ENCODE results near the gene BRD2. TPM values are rescaled to one million over a fixed set of nuclear protein-coding genes. Genes with fewer than 3 reads are reported as not detected.

The BRD2 gene
- total RNA-seq, 2 experiments from 2014 or later: 298 to 335 TPM

- H3K27ac Mint-ChIP-seq: no peak overlapping the region
- no peaks in the 10 kb centered on the region for H3K36me3 Mint-ChIP-seq
- H3K4me1 Mint-ChIP-seq: peaks cover 8% of the 10 kb centered on the region
- H3K9me3 Mint-ChIP-seq: no peaks in the 10 kb centered on the region
- H3K4me3 Mint-ChIP-seq: no peak overlapping the region
- H3K27me3 Mint-ChIP-seq: peaks cover 16% of the 10 kb centered on the region
- no peak for DNase-seq
Measured at GRCh38 chr6:33017694-33018353, 49.4 kb downstream of the BRD2 start.

- Mint-ChIP-seq H3K9me3 (no peaks in the 10 kb centered on the region), H3K4me3 (no peak overlapping the region), H3K36me3 (no peaks in the 10 kb centered on the region), H3K27ac (no peak overlapping the region), H3K4me1 (peaks cover 8% of the 10 kb centered on the region), H3K27me3 (peaks cover 16% of the 10 kb centered on the region)
- DNase-seq: no peak
Measured at GRCh38 chr6:33018418-33018817, 50.0 kb downstream of the BRD2 start.

- no peaks in the 10 kb centered on the region for H3K9me3 Mint-ChIP-seq
- H3K27me3 Mint-ChIP-seq: peaks cover 16% of the 10 kb centered on the region
- H3K27ac Mint-ChIP-seq: peak overlapping the region; percentile 18
- no peaks in the 10 kb centered on the region for H3K36me3 Mint-ChIP-seq
- H3K4me1 Mint-ChIP-seq: peaks cover 8% of the 10 kb centered on the region
- H3K4me3 Mint-ChIP-seq: no peak overlapping the region
- DNase-seq: no peak
Measured at GRCh38 chr6:33018904-33019303, 50.5 kb downstream of the BRD2 start.

- Mint-ChIP-seq H3K9me3 (no peaks in the 10 kb centered on the region), H3K36me3 (no peaks in the 10 kb centered on the region), H3K4me1 (peaks cover 8% of the 10 kb centered on the region), H3K4me3 (no peak overlapping the region), H3K27ac (peak overlapping the region; percentile 18), H3K27me3 (peaks cover 16% of the 10 kb centered on the region)
- no peak for DNase-seq
Measured at GRCh38 chr6:33019372-33019771, 51.0 kb downstream of the BRD2 start.

GRCh38 chr6:33021917-33022316 lies 53.5 kb downstream of the BRD2 start:
- Mint-ChIP-seq H3K4me1 (peaks cover 6% of the 10 kb centered on the region), H3K27me3 (peaks cover 25% of the 10 kb centered on the region), H3K9me3 (no peaks in the 10 kb centered on the region), H3K27ac (no peak overlapping the region), H3K36me3 (no peaks in the 10 kb centered on the region), H3K4me3 (no peak overlapping the region)
- no peak for DNase-seq

- H3K9me3 Mint-ChIP-seq: no peaks in the 10 kb centered on the region
- DNase-seq: no peak
- H3K27me3 Mint-ChIP-seq: peaks cover 23% of the 10 kb centered on the region
- H3K36me3 Mint-ChIP-seq: no peaks in the 10 kb centered on the region
- no peak overlapping the region for H3K27ac Mint-ChIP-seq
- H3K4me1 Mint-ChIP-seq: peaks cover 7% of the 10 kb centered on the region
- no peak overlapping the region for H3K4me3 Mint-ChIP-seq
Measured at GRCh38 chr6:33023536-33023935, 55.1 kb downstream of the BRD2 start.

- H3K27me3 Mint-ChIP-seq: peaks cover 28% of the 10 kb centered on the region
- H3K4me1 Mint-ChIP-seq: peaks cover 13% of the 10 kb centered on the region
- no peaks in the 10 kb centered on the region for H3K36me3 Mint-ChIP-seq
- H3K27ac Mint-ChIP-seq: no peak overlapping the region
- no peak overlapping the region for H3K4me3 Mint-ChIP-seq
- DNase-seq: no peak
- no peaks in the 10 kb centered on the region for H3K9me3 Mint-ChIP-seq
Measured at GRCh38 chr6:33024521-33024920, 56.1 kb downstream of the BRD2 start.

- peaks cover 48% of the 10 kb centered on the region for H3K27me3 Mint-ChIP-seq
Measured at GRCh38 chr6:33028220-33028849, 59.9 kb downstream of the BRD2 start.

GRCh38 chr6:33029328-33030184 lies 61.2 kb downstream of the BRD2 start:
- Mint-ChIP-seq H3K27me3 (peaks cover 56% of the 10 kb centered on the region), H3K4me1 (peaks cover 14% of the 10 kb centered on the region), H3K9me3 (peaks cover 3% of the 10 kb centered on the region), H3K4me3 (no peak overlapping the region), H3K27ac (peak overlapping the region; percentile 81), H3K36me3 (peaks cover 1% of the 10 kb centered on the region)
- DNase-seq: no peak

More at GRCh38 chr6:33028220-33028849, 59.9 kb downstream of the BRD2 start:
- peak overlapping the region; percentile 19 for H3K27ac Mint-ChIP-seq
- H3K4me1 Mint-ChIP-seq: peaks cover 14% of the 10 kb centered on the region
- no peaks in the 10 kb centered on the region for H3K36me3 Mint-ChIP-seq
- no peaks in the 10 kb centered on the region for H3K9me3 Mint-ChIP-seq
- no peak overlapping the region for H3K4me3 Mint-ChIP-seq
- no peak for DNase-seq

GRCh38 chr6:33030245-33030644 lies 61.9 kb downstream of the BRD2 start:
- Mint-ChIP-seq H3K27ac (peak overlapping the region; percentile 1), H3K4me1 (peaks cover 14% of the 10 kb centered on the region), H3K27me3 (peaks cover 59% of the 10 kb centered on the region), H3K4me3 (no peak overlapping the region), H3K9me3 (peaks cover 7% of the 10 kb centered on the region), H3K36me3 (peaks cover 4% of the 10 kb centered on the region)
- DNase-seq: no peak

Other genes starting within 250 kb of the BRD2 start
- under 1 TPM; 0.45 to 0.46 TPM for gene HLA-DQA2, start 227.2 kb upstream of the BRD2 start, total RNA-seq
- under 1 TPM in 1 of 2 experiments, not detected in 1; 0.54 TPM for gene HLA-DQB2, start 205.1 kb upstream of the BRD2 start, total RNA-seq
- gene HLA-DOB, start 151.6 kb upstream of the BRD2 start, total RNA-seq: 1 to 10 TPM; 1.9 to 2.1 TPM
- 100 to 1,000 TPM; 216 to 226 TPM for gene TAP2, start 129.9 kb upstream of the BRD2 start, total RNA-seq
- gene PSMB8, start 124.5 kb upstream of the BRD2 start, total RNA-seq: 100 to 1,000 TPM; 385 to 393 TPM
- 100 to 1,000 TPM; 337 to 356 TPM for gene TAP1, start 114.9 kb upstream of the BRD2 start, total RNA-seq
- 100 to 1,000 TPM; 315 to 316 TPM for gene PSMB9, start 114.4 kb upstream of the BRD2 start, total RNA-seq
- gene HLA-DMB, start 27.6 kb upstream of the BRD2 start, total RNA-seq: 1 to 10 TPM; 4.6 to 6.1 TPM
- 10 to 100 TPM; 15.8 to 16.9 TPM for gene HLA-DMA, start 15.5 kb upstream of the BRD2 start, total RNA-seq
- gene HLA-DOA, start 41.0 kb downstream of the BRD2 start, total RNA-seq: 1 to 10 TPM; 9.8 to 9.9 TPM
- gene HLA-DPA1, start 105.1 kb downstream of the BRD2 start, total RNA-seq: 10 to 100 TPM; 14.7 to 16.3 TPM
- gene HLA-DPB1, start 107.4 kb downstream of the BRD2 start, total RNA-seq: 1 to 10 TPM; 8.2 to 9.3 TPM
- 1 to 10 TPM; 1.0 to 1.1 TPM for gene COL11A2, start 223.9 kb downstream of the BRD2 start, total RNA-seq
- gene RXRB, start 232.1 kb downstream of the BRD2 start, total RNA-seq: 10 to 100 TPM; 40.4 to 42.1 TPM
- gene SLC39A7, start 232.3 kb downstream of the BRD2 start, total RNA-seq: 10 to 100 TPM; 51.0 to 55.6 TPM
- gene HSD17B8, start 236.1 kb downstream of the BRD2 start, total RNA-seq: 10 to 100 TPM; 31.1 to 32.6 TPM
- 10 to 100 TPM; 35.3 to 35.8 TPM for gene RING1, start 239.9 kb downstream of the BRD2 start, total RNA-seq

All from activated naive CD8-positive, alpha-beta T cell treated with anti-CD3 and anti-CD28 coated beads for 36 hours (primary cell).